HepG2 (cell line): Measurements from ENCODE around the gene PARP2. TPM values are rescaled to one million over a fixed set of nuclear protein-coding genes. Genes with fewer than 3 reads are reported as not detected.

ENCODE experiments used
- ASH2L ChIP-seq: fragments of 300-600, 200-600 bp; sonication (generic); IDR thresholded peaks from 2 replicates; pipeline ENCODE4 v1.7.0; 2017; ENCODE audit warnings: low read depth, mild to moderate bottlenecking, moderate library complexity, mixed read lengths, low read length; ENCODE audit not compliant: insufficient read length
- ELF3 ChIP-seq: IDR thresholded peaks from 2 replicates; pipeline ENCODE4 v1.6.1; 2016; ENCODE audit warnings: missing genetic modification reagents, missing compliant biosample characterization
- ELF4 ChIP-seq: sonication (generic); formaldehyde crosslinking; IDR thresholded peaks from 2 replicates; pipeline ENCODE4 v1.5.0; 2020; ENCODE audit warnings: missing genetic modification reagents, mild to moderate bottlenecking, moderate library complexity, borderline replicate concordance
- FOSL2 ChIP-seq: sonication (generic); formaldehyde crosslinking; IDR thresholded peaks from 2 replicates; pipeline ENCODE4 v1.4.0; 2020; ENCODE audit warnings: missing genetic modification reagents
- FOXK2 ChIP-seq: fragments of 450-650 bp; IDR thresholded peaks from 2 replicates; pipeline ENCODE4 v1.6.1; 2016
- GATAD1 ChIP-seq: IDR thresholded peaks from 2 replicates; pipeline ENCODE4 v1.6.1; 2016; ENCODE audit warnings: missing genetic modification reagents, missing compliant biosample characterization
- GATAD2A ChIP-seq: IDR thresholded peaks from 2 replicates; pipeline ENCODE4 v1.6.1; 2016
- GLI4 ChIP-seq: sonication (generic); formaldehyde crosslinking; IDR thresholded peaks from 2 replicates; pipeline ENCODE4 v1.5.1; 2020; ENCODE audit warnings: missing genetic modification reagents, mild to moderate bottlenecking, moderate library complexity, borderline replicate concordance
- HDAC1 ChIP-seq: sonication (generic); formaldehyde crosslinking; IDR thresholded peaks from 2 replicates; pipeline ENCODE4 v1.5.1; 2020; ENCODE audit warnings: mild to moderate bottlenecking, missing genetic modification reagents
- KLF16 ChIP-seq, 2 experiments: sonication (generic) in 1 of 2; formaldehyde crosslinking in 1 of 2; IDR thresholded peaks; 2 replicates each; pipeline versions ENCODE4 v1.6.1 to v1.8.0; 2016 to 2023; ENCODE audit warnings: missing genetic modification reagents in 2 of 2, missing compliant biosample characterization in 1 of 2
- MAZ ChIP-seq, 2 experiments: sonication (generic) in 1 of 2; formaldehyde crosslinking in 1 of 2; IDR thresholded peaks; 2 replicates each; pipeline versions ENCODE4 v1.5.0 to v1.6.1; 2012 to 2020; ENCODE audit warnings: low read depth in 2 of 2, mild to moderate bottlenecking in 2 of 2, borderline replicate concordance in 1 of 2, improper control_type of control experiment in 1 of 2, low read length in 1 of 2, missing genetic modification reagents in 1 of 2, moderate library complexity in 1 of 2
- MEIS2 ChIP-seq: sonication (generic); formaldehyde crosslinking; IDR thresholded peaks from 2 replicates; pipeline ENCODE4 v1.9.0; 2021; ENCODE audit warnings: mild to moderate bottlenecking, missing genetic modification reagents
- SNAI1 ChIP-seq: sonication (generic); formaldehyde crosslinking; IDR thresholded peaks from 2 replicates; pipeline ENCODE4 v1.5.0; 2020; ENCODE audit warnings: mild to moderate bottlenecking, missing genetic modification reagents, borderline replicate concordance
- TBX2 ChIP-seq: sonication (generic); formaldehyde crosslinking; IDR thresholded peaks from 2 replicates; pipeline ENCODE4 v1.5.0; 2020; ENCODE audit warnings: missing genetic modification reagents, mild to moderate bottlenecking, borderline replicate concordance
- ZBTB1 ChIP-seq: sonication (generic); formaldehyde crosslinking; IDR thresholded peaks from 2 replicates; pipeline ENCODE4 v1.4.0; 2020; ENCODE audit warnings: missing genetic modification reagents, borderline replicate concordance
- ZNF337 ChIP-seq: sonication (generic); formaldehyde crosslinking; IDR thresholded peaks from 2 replicates; pipeline ENCODE4 v1.5.1; 2020; ENCODE audit warnings: missing genetic modification reagents, low read depth, mild to moderate bottlenecking, borderline replicate concordance
- ZNF446 ChIP-seq: sonication (generic); formaldehyde crosslinking; IDR thresholded peaks from 2 replicates; pipeline ENCODE4 v1.5.0; 2020; ENCODE audit warnings: mild to moderate bottlenecking, missing genetic modification reagents
- ZSCAN31 ChIP-seq: sonication (generic); formaldehyde crosslinking; IDR thresholded peaks from 2 replicates; pipeline ENCODE4 v1.5.0; 2020; ENCODE audit warnings: low read depth, mild to moderate bottlenecking, missing genetic modification reagents
- polyA plus RNA-seq, 8 experiments: library from polyadenylated mRNA; depleted of rRNA in 3 of 8; stranded (reverse) in 7 of 8; unstranded in 1 of 8; fragments of >200 nt; fragmentation: Illumina TruSeq in 4 of 8; extraction: Trizol in 4 of 8; gene quantifications; 2 replicates each; pipeline versions ENCODE4 v1.2.1 to v1.2.3, GENCODE V29; 2011 to 2016; ENCODE audit warnings: low read depth in 4 of 8, missing spikeins in 1 of 8, mixed read lengths in 1 of 8; ENCODE audit not compliant: insufficient read depth in 1 of 8
- total RNA-seq, 5 experiments: library from RNA; depleted of rRNA; stranded (reverse); fragments of >200 nt; fragmentation: Illumina TruSeq; extraction: Trizol; gene quantifications; 2 replicates each; pipeline ENCODE4 v1.2.3, GENCODE V29; 2016; ENCODE audit warnings: low read depth in 1 of 5
- TF ChIP-seq, protein P1 (sequence below): sonication (generic); formaldehyde crosslinking; IDR thresholded peaks from 2 replicates; pipeline ENCODE4 v1.4.0; 2020; ENCODE audit warnings: missing genetic modification reagents
- TF ChIP-seq, protein P2 (sequence below): sonication (generic); formaldehyde crosslinking; IDR thresholded peaks from 2 replicates; pipeline ENCODE4 v1.9.0; 2022; ENCODE audit warnings: low read depth, missing genetic modification reagents
- TF ChIP-seq, protein P3 (sequence below): sonication (generic); formaldehyde crosslinking; IDR thresholded peaks from 2 replicates; pipeline ENCODE4 v1.4.0; 2020; ENCODE audit warnings: missing genetic modification reagents

Gene PARP2
- total and polyA plus RNA-seq, 2 of the 13 experiments (the other 11 are each of a cell fraction or from before 2014, with no cell fraction given), result 37.3 to 38.4 TPM

DNA sequence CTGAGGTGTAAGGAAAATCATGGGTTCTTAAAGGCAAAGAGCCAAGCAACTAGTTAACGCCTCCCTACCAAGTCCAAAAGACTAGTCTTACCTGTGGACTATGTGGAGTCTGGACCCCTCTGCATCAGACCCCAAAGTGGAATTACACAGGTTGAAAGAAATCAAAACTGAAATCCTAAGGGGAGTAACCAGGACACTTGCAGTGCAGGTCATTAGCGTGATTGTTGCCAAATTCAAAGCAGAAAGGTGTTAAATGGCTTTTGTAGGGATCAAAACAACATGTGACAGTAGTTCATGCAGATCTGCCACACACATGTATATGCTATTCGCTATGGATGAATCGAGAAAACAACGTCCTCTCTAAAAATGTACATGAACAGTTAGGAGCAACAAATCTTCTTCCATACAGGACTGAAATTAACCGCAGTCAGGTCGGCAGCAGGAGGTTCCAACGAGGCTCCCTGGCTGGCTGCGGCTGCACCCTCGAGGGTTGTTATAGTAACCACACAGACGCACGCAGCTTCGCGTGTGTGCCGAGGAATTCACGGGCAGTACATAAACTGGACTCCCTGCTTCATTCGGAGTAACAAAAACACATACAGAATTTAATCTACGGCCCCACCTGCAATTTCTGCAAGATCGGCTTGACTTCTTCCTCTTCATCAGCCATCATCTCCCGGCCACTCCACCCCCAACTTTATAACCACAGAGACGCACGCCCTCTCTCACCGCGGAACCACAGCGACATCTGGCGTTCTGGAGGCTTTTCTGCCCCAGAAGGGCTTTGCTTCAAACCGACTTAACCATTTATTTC, 38.0 kb upstream of the PARP2 start, which contains the start of gene TTC5 (continued):
- TF ChIP-seq KLF16 (CRISPR knock-in tag; IDR thresholded peaks at IDR 0.05) (peak in 1 of 2 experiments; percentile 85; a peak in 2 of 4 replicates), ZNF337 (CRISPR knock-in tag) (no peak), GATAD2A (peak; percentile 67), ELF3 (peak; percentile 60), ELF4 (CRISPR knock-in tag) (no peak), ASH2L (peak; percentile 100), FOSL2 (CRISPR knock-in tag) (peak; percentile 52), SNAI1 (no peak), FOXK2 (no peak), GLI4 (CRISPR knock-in tag) (no peak), TBX2 (CRISPR knock-in tag) (no peak; the same call in 1 of the 2 replicates), MAZ (IDR thresholded peaks at IDR 0.05; ENCODE audit: borderline replicate concordance, low read depth, low read length) (peak; percentile 29; the same call in 1 of the 2 replicates), MAZ (CRISPR knock-in tag; IDR thresholded peaks at IDR 0.05; ENCODE audit: low read depth) (no peak), ZBTB1 (CRISPR knock-in tag) (no peak), GATAD1 (CRISPR knock-in tag) (peak; percentile 94), HDAC1 (CRISPR knock-in tag) (peak; percentile 84), MEIS2 (no peak), ZNF446 (CRISPR knock-in tag) (no peak), ZSCAN31 (no peak)
- TF ChIP-seq, protein P1, sequence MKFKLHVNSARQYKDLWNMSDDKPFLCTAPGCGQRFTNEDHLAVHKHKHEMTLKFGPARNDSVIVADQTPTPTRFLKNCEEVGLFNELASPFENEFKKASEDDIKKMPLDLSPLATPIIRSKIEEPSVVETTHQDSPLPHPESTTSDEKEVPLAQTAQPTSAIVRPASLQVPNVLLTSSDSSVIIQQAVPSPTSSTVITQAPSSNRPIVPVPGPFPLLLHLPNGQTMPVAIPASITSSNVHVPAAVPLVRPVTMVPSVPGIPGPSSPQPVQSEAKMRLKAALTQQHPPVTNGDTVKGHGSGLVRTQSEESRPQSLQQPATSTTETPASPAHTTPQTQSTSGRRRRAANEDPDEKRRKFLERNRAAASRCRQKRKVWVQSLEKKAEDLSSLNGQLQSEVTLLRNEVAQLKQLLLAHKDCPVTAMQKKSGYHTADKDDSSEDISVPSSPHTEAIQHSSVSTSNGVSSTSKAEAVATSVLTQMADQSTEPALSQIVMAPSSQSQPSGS, result 0 out of 2 replicates have a peak, but pooled peaks have one; percentile 16
- TF ChIP-seq, protein P2, sequence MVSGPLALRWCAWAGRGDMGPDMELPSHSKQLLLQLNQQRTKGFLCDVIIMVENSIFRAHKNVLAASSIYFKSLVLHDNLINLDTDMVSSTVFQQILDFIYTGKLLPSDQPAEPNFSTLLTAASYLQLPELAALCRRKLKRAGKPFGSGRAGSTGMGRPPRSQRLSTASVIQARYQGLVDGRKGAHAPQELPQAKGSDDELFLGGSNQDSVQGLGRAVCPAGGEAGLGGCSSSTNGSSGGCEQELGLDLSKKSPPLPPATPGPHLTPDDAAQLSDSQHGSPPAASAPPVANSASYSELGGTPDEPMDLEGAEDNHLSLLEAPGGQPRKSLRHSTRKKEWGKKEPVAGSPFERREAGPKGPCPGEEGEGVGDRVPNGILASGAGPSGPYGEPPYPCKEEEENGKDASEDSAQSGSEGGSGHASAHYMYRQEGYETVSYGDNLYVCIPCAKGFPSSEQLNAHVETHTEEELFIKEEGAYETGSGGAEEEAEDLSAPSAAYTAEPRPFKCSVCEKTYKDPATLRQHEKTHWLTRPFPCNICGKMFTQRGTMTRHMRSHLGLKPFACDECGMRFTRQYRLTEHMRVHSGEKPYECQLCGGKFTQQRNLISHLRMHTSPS, result no peak
- TF ChIP-seq, protein P3, sequence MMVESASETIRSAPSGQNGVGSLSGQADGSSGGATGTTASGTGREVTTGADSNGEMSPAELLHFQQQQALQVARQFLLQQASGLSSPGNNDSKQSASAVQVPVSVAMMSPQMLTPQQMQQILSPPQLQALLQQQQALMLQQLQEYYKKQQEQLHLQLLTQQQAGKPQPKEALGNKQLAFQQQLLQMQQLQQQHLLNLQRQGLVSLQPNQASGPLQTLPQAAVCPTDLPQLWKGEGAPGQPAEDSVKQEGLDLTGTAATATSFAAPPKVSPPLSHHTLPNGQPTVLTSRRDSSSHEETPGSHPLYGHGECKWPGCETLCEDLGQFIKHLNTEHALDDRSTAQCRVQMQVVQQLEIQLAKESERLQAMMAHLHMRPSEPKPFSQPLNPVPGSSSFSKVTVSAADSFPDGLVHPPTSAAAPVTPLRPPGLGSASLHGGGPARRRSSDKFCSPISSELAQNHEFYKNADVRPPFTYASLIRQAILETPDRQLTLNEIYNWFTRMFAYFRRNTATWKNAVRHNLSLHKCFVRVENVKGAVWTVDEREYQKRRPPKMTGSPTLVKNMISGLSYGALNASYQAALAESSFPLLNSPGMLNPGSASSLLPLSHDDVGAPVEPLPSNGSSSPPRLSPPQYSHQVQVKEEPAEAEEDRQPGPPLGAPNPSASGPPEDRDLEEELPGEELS (CRISPR knock-in tag), result 0 out of 2 replicates have a peak, but pooled peaks have one; percentile 30
